Measurements from ENCODE around the gene RBM10. TPM values are rescaled to one million over a fixed set of nuclear protein-coding genes. Genes with fewer than 3 reads are reported as not detected.

Gene RBM10
- polyA plus RNA-seq, 1 experiment: 19.6 TPM

- no peaks in the 10 kb centered on the region for H3K9me3 ChIP-seq (ENCODE audit: control insufficient read depth, insufficient read depth, low read length)
- no peak for DNase-seq (ENCODE audit: low read depth, low spot score)
- ChIA-PET CTCF (no interaction called here), POLR2A (no interaction called here)
- H3K27me3 ChIP-seq (ENCODE audit: control insufficient read depth, insufficient read depth, low read length): no peaks in the 10 kb centered on the region
- no peak overlapping the region for H3K4me3 ChIP-seq (ENCODE audit: low read depth, low read length)
- no peak for TF ChIP-seq CTCF (IDR thresholded peaks at IDR 0.05; ENCODE audit: low read depth, low read length)
- no peak overlapping the region for H3K27ac ChIP-seq (ENCODE audit: low read depth, low read length)
These were observed 63.1 kb downstream of the RBM10 start for GRCh38 chrX:47208108-47208507.

- ChIA-PET CTCF (no interaction called here), POLR2A (interaction anchor here (1.1 kb wide), 1 partner anchor 10 kb away, joined by 4 read pairs; no protein-coding TSS in a partner anchor)
- TF ChIP-seq CTCF (IDR thresholded peaks at IDR 0.05; ENCODE audit: low read depth, low read length): no peak
- Histone ChIP-seq H3K4me3 (ENCODE audit: low read depth, low read length) (no peak overlapping the region), H3K27me3 (ENCODE audit: control insufficient read depth, insufficient read depth, low read length) (no peaks in the 10 kb centered on the region), H3K9me3 (ENCODE audit: control insufficient read depth, insufficient read depth, low read length) (no peaks in the 10 kb centered on the region), H3K27ac (ENCODE audit: low read depth, low read length) (no peak overlapping the region)
- no peak for DNase-seq (ENCODE audit: low read depth, low spot score)
These were observed 64.7 kb downstream of the RBM10 start for GRCh38 chrX:47209508-47210238.

- POLR2A ChIA-PET: no interaction called here
- H3K4me3 ChIP-seq (ENCODE audit: low read depth, low read length): no peak overlapping the region
- no peak for TF ChIP-seq CTCF (IDR thresholded peaks at IDR 0.05; ENCODE audit: low read depth, low read length)
- CTCF ChIA-PET: no interaction called here
- no peaks in the 10 kb centered on the region for H3K9me3 ChIP-seq (ENCODE audit: control insufficient read depth, insufficient read depth, low read length)
- no peak for DNase-seq (ENCODE audit: low read depth, low spot score)
- no peaks in the 10 kb centered on the region for H3K27me3 ChIP-seq (ENCODE audit: control insufficient read depth, insufficient read depth, low read length)
- no peak overlapping the region for H3K27ac ChIP-seq (ENCODE audit: low read depth, low read length)
These were observed 65.8 kb downstream of the RBM10 start for GRCh38 chrX:47210661-47211425.

- Histone ChIP-seq H3K4me3 (ENCODE audit: low read depth, low read length) (no peak overlapping the region), H3K27ac (ENCODE audit: low read depth, low read length) (no peak overlapping the region), H3K9me3 (ENCODE audit: control insufficient read depth, insufficient read depth, low read length) (no peaks in the 10 kb centered on the region), H3K27me3 (ENCODE audit: control insufficient read depth, insufficient read depth, low read length) (no peaks in the 10 kb centered on the region)
- no peak for TF ChIP-seq CTCF (IDR thresholded peaks at IDR 0.05; ENCODE audit: low read depth, low read length)
- ChIA-PET POLR2A (no interaction called here), CTCF (no interaction called here)
- no peak for DNase-seq (ENCODE audit: low read depth, low spot score)
These were observed 67.6 kb downstream of the RBM10 start for GRCh38 chrX:47212381-47213293.
